ENCODE measurements around the gene MGA.

DNA sequence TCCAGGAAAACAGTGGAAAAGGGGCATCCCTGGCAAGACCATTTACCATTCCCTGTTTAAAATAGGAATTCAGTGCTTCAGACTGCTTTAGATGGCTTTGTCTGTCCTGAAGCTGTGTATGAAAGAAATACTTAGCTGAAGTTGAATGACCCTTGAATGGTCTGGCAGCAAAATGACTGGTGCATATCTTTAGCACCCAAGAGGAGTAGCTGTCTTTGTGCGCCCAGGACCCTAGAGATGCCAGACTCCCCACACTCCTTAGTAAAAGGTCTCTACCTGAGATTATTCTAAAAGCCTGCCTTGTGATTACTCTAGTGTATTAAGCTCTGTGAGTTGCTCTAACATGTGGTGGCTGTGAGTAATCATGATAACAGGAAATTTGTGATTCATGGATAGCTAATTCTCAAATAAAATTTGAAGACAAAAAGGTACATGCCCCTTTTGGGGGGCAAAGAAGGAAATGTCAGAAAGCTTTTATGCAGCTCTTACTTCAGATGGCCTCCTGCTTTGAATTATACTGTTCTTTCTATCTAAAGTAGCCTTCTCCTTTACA is 117.3 kb downstream of the MGA start:
- TF ChIP-seq POLR2AphosphoS5 (IDR thresholded peaks at IDR 0.05), result no peak
- TF ChIP-seq, protein P1, sequence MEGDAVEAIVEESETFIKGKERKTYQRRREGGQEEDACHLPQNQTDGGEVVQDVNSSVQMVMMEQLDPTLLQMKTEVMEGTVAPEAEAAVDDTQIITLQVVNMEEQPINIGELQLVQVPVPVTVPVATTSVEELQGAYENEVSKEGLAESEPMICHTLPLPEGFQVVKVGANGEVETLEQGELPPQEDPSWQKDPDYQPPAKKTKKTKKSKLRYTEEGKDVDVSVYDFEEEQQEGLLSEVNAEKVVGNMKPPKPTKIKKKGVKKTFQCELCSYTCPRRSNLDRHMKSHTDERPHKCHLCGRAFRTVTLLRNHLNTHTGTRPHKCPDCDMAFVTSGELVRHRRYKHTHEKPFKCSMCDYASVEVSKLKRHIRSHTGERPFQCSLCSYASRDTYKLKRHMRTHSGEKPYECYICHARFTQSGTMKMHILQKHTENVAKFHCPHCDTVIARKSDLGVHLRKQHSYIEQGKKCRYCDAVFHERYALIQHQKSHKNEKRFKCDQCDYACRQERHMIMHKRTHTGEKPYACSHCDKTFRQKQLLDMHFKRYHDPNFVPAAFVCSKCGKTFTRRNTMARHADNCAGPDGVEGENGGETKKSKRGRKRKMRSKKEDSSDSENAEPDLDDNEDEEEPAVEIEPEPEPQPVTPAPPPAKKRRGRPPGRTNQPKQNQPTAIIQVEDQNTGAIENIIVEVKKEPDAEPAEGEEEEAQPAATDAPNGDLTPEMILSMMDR (IDR thresholded peaks at IDR 0.05), result no peak
- TF ChIP-seq POLR2A (IDR thresholded peaks at IDR 0.05), result no peak
